Stimulated activated CD4-positive, alpha-beta T cell treated with anti-CD3 and anti-CD28 coated beads, Interleukin-12 subunit alpha, Interleukin-12 subunit beta, amount 100 ng/mL, for 4 hours (primary cell): ENCODE data around the gene LIPK.
"Not testable (repeated sequence)": the region's sequence is repeated elsewhere in the genome, so short reads cannot be mapped to it uniquely, and the experiment has no call there.

Experiments
- DNase-seq: peaks from one replicate; pipeline ENCODE4 v3.0.0-alpha.2; 2020

The LIPK gene

GRCh38 chr10:88725798-88726197 lies 19.7 kb downstream of the LIPK start:
- DNase-seq: no peak

- peak; percentile 12 for DNase-seq
These were observed 22.2 kb downstream of the LIPK start for GRCh38 chr10:88728107-88728763.

- no peak for DNase-seq
These were observed 24.8 kb downstream of the LIPK start for GRCh38 chr10:88730864-88731263.

GRCh38 chr10:88731296-88731695 lies 25.2 kb downstream of the LIPK start:
- DNase-seq: no peak

- DNase-seq: no peak
These were observed 27.2 kb downstream of the LIPK start for GRCh38 chr10:88733215-88733614.

- DNase-seq: no peak
These were observed 29.6 kb downstream of the LIPK start for GRCh38 chr10:88735661-88736060.

GRCh38 chr10:88741921-88742320 lies 35.9 kb downstream of the LIPK start:
- DNase-seq: not testable (repeated sequence)

GRCh38 chr10:88742448-88742847 lies 36.4 kb downstream of the LIPK start:
- DNase-seq: no peak

GRCh38 chr10:88744002-88744401 lies 38.0 kb downstream of the LIPK start:
- no peak for DNase-seq

GRCh38 chr10:88745633-88746032 lies 39.6 kb downstream of the LIPK start:
- DNase-seq: no peak

- DNase-seq: no peak
These were observed 48.2 kb downstream of the LIPK start for GRCh38 chr10:88754287-88754686.

GRCh38 chr10:88755753-88756152 lies 49.7 kb downstream of the LIPK start:
- DNase-seq: no peak

- DNase-seq: no peak
These were observed 50.6 kb downstream of the LIPK start for GRCh38 chr10:88756660-88757059.

- no peak for DNase-seq
These were observed 53.5 kb downstream of the LIPK start, which contains the start of gene LIPN for GRCh38 chr10:88759366-88760101. LIPN (plus strand) TSS chr10:88760020; CDS start chr10:88761406, 1,386 bp downstream.

GRCh38 chr10:88762906-88763305 lies 56.9 kb downstream of the LIPK start:
- DNase-seq: no peak

GRCh38 chr10:88763441-88763840 lies 57.4 kb downstream of the LIPK start:
- no peak for DNase-seq

- DNase-seq: no peak
These were observed 58.1 kb downstream of the LIPK start for GRCh38 chr10:88764110-88764509.

- no peak for DNase-seq
These were observed 59.8 kb downstream of the LIPK start for GRCh38 chr10:88765816-88766215.

GRCh38 chr10:88769384-88769783 lies 63.3 kb downstream of the LIPK start:
- DNase-seq: no peak

GRCh38 chr10:88781206-88781605 lies 75.2 kb downstream of the LIPK start:
- no peak for DNase-seq

- DNase-seq: no peak
These were observed 76.2 kb downstream of the LIPK start for GRCh38 chr10:88782222-88782621.

GRCh38 chr10:88783724-88784123 lies 77.7 kb downstream of the LIPK start:
- DNase-seq: no peak

GRCh38 chr10:88786032-88786770 lies 80.2 kb downstream of the LIPK start:
- no peak for DNase-seq

GRCh38 chr10:88787463-88787862 lies 81.4 kb downstream of the LIPK start:
- DNase-seq: no peak
